Activated gamma-delta T cell (primary cell): ENCODE measurements around the gene SLC25A21.

ENCODE experiments used
- DNase-seq: peaks from one replicate; lab custom pipeline; 2025; lab: John Stamatoyannopoulos, UW

Gene SLC25A21

GRCh38 chr14:36766974-36767373 is 405.4 kb downstream of the SLC25A21 start:
- DNase-seq: no peak

DNA sequence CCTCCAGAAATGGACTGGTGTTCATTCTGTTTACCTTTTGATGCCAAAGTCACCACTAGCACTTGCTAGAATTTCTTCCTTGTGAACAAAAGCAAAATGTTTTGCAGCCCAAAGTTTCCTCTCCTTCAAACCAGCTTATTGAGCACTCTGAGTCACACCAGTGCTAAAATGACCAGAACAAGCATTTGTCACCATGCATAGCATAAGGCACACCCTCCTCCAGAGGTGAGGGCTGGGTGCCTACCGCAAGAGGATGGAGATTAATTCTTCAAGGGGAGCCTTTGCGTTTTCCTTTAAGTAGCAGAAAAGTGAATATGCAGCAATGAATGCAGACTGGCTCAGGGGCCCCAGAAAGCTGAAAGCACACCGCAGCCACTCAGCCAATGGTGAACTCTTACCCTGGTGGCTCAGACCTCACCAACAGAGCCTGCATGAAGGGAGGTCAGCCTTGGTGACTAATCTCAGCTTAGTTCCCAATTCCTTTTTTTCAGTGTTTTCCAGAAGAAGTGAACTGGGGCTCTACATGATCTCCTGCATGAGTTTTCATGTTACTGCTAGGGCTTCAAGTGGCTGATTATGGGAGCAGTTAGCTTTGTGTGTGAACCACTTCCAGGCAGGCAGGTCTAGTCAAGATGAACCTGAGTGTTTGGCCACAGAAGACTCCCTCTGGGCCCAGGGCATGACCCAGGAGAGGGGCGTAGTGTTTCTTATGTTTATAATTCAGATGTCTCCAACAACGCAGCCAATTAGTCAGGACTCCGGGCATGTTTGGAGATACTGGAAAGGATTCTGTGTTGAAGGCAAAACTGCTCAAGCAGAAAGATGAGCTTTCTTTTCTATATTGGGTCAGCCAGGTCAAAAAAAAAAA is 414.4 kb downstream of the SLC25A21 start:
- DNase-seq: no peak

DNA sequence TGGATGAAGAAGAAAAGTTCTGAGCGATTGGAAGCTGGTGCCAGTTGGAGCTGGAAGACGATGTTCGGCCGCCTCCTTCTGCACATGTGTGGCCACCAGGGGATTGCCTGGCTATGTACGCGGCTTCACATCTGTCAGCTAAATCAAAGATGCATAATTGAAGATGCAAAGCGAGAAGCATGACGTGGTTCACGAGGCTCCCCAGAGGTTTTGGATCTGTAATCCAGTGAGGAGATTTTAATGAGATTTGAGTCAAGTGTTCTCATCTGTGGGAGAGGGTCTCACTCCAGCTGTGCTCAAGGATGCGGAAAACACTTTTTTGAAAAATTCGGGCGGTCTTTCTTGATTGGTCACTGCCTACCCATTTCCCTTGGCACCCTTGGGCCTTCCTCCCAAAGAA is 416.2 kb downstream of the SLC25A21 start:
- no peak for DNase-seq

DNA sequence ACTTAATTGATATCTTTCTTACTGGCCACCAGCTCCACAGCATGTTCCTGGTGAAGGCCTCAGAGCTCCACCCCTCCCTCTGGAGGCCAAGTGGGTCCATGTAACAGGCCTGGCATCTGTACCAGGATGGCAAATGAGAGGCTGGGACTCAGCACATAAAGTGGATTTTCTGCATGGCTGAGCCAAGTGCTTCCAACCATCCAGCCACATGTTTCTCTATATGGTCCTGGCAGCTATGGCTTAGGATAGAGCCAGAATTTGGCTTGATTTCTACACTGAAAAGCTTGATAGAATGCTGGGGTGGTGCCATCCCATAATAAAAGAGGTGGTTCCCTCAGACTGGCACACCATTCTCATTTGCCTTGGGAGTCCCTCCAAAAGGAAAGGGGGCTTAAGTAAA is 416.6 kb downstream of the SLC25A21 start:
- DNase-seq: no peak

DNA sequence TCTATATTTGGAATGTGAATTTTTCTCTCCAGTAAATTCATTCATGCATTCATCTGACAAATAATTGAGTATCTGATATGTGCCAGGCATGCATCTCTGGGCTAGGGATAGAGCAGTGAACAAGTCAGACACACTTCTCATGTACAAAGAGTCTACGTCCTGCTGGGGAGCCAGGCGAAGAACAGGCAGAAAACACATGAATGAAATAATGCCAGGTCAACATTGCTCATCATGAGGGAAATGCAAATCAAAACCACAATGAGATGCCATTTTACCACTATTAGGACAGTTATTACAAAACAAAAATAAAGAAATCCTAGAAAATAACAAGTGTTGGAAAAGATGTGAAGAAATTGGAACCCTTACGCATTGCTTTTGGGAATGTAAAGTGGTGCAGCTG is 420.5 kb downstream of the SLC25A21 start:
- DNase-seq: no peak

DNA sequence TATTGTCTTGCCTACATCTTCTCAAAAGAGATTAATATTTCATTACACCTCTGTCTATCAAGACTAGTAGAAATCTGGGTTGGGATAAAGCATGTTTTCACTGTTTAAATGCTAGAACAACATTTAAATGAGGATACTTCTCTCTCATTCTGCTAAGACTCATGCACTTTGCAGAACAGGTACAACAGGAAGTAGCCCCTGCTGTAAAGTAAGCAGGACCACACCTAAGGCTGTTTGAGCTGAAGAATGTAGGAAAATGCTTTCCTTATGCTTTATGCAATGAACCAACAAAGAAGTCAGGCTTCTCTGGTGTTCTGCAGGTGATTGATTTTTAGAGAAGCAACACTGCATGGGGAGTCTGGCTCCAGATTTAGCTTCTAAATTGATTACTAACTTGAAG is 421.3 kb downstream of the SLC25A21 start:
- no peak for DNase-seq

- no peak for DNase-seq
These were observed 422.2 kb downstream of the SLC25A21 start for GRCh38 chr14:36750244-36750643.

DNA sequence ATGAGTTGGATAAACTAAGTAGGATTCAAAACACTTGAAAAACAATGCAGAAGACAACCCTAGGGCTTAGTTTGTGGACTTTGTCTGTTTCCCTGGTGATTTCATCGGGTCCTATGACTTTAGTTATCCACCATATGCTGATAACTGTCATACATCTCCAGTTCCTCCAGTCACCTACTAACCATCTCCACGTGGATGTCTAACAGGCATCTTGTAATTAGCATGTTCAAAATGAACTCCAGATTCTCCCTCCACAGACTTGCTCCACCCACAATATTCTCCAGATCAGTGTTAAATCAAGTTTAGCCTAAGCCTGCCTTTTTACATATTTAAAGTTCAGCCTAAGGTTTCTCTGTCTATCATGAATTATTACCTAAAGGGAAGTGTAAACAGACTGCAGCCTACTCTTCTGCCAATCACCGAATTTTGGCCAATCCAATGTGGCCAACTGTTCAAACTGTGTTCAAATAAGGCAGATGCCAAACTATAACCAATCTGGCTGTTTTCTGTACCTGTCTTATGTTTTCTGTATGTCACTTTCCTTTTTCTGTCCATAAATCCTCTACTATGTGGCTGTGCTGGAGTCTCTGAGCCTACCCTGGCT is 423.7 kb downstream of the SLC25A21 start:
- DNase-seq: no peak

DNA sequence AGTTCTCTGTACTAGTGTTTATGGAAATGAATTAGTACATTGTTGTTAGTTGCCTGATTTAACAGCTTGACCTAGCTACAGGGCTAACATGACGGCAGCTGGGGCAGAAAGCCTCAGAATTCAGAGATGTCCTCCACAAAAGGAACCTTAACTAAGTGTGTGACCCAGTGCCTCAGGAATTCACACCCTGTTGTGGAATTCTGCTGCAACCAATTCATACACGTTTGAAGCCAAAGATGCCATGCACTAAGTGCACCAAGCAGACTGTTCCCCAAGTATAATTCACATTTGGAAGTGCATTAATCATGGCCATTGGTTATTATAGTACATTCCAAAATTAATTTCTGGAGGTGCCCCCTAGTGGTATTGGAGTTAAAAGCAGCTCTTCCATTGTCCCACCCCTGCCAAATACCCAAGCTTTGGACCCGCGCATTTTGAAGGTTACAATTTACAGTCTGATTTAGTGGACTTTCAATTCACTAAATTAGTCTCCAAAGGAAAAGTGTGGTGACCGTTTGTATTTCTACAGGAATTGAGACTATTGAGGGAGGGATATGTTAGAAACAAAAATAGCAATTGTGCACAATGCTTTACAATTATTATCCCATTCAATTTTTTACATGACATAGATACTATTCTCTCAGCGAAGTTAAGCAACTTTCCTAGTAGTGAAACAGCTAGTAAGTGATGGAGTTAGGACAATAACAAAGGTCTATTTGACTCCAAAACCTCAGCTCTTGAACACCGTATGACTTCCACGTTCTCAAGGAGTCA is 424.8 kb downstream of the SLC25A21 start:
- DNase-seq: no peak

- DNase-seq: no peak
These were observed 425.5 kb downstream of the SLC25A21 start for GRCh38 chr14:36746872-36747271.

DNA sequence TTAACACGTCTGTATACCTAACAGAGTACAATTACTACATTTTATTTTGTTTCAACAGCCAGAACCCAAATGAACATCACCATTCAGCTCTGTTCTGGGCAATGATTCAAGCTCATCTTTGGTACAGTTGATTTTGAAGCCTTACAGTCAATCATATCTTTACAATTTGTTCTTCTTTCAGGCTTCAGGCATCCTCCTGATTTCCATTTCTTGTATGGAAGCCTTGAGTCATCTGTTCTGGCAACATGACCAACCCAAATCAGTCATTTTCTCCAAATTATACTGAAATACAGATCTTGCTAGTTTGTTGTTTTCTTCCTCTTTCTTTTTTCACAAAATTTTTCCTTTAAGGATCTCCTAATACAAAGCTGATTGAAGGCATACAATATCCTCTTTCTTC is 430.5 kb downstream of the SLC25A21 start:
- DNase-seq: no peak

GRCh38 chr14:36738269-36738668 is 434.1 kb downstream of the SLC25A21 start:
- DNase-seq: no peak

- DNase-seq: no peak
These were observed 446.3 kb downstream of the SLC25A21 start for GRCh38 chr14:36726128-36726527.

GRCh38 chr14:36724162-36724561 is 448.2 kb downstream of the SLC25A21 start:
- DNase-seq: no peak

DNA sequence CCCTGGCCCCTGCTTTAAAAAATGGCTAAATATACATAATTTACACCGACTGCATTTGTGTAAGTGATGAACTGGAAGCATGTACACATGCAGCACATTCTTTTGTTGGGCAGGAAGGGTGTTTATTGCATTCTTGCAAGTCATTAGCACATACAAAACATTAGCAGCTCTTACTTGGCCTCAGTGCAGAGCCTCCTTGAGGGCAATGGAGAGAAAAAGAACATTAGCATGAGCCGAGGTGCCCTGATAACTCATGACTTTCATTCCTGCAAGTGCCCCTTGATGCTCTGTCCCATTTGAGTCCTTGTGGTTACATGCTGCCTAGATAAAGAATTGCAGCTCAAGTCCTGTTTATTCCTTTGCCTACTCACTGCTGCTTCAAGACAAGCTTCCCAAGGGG is 448.9 kb downstream of the SLC25A21 start:
- DNase-seq: no peak

- DNase-seq: no peak
These were observed 450.5 kb downstream of the SLC25A21 start for GRCh38 chr14:36721877-36722276.

DNA sequence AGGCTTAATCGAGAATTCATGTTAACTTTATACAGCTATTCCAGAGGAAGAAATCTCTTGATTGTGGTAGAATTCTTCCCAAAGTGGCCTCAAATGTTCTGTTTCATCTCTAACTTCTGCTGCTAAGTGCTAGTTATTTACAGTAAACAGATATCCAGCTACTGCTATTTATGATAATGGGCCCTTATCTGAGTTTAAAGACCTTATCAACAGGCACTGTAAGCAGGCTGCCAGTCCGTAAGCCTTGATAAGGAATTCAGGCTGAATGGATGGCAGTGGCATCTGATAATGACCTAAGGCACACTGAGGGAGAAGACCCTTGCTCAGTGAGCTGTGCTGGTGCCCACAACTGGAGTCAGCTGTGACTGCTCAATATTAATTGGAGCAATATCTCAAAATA is 451.7 kb downstream of the SLC25A21 start:
- DNase-seq: no peak

DNA sequence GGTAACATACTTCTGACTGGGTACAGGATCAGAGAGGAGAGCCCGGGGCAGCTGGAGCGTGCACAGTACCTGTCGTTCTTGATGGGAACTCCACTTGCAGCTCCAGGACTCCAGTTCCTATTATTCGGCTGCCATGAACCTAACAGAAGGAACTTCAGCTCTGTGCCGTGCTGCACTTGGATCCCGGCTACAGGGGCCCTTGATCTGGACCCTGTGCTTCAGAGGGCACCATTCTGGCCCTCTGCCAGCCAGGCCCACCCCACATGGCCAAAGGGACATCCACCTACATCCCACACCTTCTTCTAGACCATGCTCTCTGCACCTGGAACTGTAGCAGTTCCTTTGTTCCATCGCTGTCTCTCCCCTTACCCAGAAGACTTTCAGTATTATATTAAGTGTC is 452.6 kb downstream of the SLC25A21 start:
- no peak for DNase-seq

DNA sequence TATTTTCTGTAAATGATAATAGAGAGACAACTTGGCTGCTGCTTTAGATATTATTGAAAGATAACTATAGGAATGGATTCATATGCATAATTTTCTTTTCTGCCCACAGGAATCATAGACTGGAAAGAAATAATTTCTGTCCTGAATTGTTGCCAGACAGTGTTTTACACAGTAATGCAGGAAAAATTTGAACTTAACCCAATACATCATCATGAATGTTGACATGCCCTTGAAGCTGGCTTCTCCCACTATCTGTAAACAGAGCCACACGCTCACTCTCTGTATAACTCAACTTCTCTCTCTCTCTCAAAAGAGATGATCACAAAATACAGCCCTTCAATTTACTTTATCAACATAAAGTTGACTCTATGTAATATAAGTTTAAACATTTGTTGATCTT is 454.2 kb downstream of the SLC25A21 start:
- no peak for DNase-seq

DNA sequence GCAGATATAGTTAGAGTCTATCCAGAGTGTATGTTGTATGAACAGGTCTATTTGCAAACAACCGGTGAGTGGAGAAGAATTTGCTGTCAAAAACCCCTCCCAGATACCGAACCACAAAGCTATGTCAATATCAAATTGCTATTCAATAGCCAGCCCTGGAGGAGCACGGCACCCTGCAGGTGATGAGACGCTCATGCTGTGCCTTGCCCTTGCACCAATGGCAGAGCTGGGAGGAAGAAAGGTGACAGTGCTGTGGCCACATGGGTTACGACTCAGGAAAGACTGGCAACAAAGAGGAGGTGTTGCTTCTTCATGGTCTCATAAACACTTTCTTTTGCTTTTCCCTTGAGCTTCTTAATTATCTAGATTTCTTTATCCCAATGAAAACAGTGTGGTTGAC is 455.0 kb downstream of the SLC25A21 start:
- no peak for DNase-seq

DNA sequence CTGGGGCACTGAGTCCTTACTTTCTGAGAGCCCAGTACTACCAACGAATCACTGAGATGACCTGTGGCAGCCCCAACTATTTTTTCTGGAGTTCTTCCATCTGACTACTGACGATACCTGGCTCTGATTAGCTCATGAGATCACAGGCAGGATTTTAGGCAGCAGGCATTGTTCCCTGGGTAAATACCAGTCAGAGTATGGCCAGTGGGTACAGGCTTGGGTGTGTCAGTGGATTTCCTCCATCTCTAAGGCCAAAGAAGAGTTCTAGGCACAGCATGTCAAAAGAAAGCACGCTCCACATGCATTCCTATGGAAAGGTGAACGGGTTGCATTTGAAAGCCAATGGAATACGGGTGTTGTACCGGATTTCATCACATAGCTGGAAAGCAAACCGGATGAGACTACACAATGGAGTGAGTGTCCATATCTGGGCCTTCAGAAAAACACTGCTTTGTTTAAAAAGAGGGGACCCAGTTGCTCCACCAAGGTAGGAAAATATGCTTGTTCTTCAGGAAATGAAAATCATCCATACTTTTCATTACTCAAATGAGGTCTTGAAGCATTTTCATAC is 455.7 kb downstream of the SLC25A21 start:
- no peak for DNase-seq

- no peak for DNase-seq
These were observed 458.3 kb downstream of the SLC25A21 start for GRCh38 chr14:36713960-36714703.
